ENCODE measurements around the gene CCDC8.

DNA sequence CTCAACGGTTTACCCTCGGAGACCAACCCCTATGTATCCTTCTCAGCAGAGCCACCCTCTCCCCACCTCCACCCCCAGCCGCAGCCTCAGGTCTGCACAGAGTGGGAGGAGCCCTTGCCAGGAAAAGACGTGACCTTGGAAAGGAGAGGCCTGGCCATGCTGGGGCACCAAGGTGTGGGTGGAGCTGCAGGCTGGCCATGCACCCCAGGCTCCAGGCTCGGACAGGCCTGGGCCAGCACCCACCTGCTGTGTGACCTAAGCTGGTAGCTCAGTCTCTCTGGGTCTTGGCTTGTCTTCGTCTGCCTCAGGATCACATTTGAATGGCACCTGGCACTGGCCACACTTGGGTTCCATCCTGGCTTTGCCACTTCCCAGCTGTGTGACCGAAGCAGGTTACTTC is 29.5 kb downstream of the CCDC8 start:
- TF ChIP-seq POLR2A (IDR thresholded peaks at IDR 0.05; ENCODE audit: low read depth, low read length) (no peak), RCOR1 (IDR thresholded peaks at IDR 0.05; ENCODE audit: insufficient replicate concordance, low read length) (no peak)
- TF ChIP-seq, protein P1, sequence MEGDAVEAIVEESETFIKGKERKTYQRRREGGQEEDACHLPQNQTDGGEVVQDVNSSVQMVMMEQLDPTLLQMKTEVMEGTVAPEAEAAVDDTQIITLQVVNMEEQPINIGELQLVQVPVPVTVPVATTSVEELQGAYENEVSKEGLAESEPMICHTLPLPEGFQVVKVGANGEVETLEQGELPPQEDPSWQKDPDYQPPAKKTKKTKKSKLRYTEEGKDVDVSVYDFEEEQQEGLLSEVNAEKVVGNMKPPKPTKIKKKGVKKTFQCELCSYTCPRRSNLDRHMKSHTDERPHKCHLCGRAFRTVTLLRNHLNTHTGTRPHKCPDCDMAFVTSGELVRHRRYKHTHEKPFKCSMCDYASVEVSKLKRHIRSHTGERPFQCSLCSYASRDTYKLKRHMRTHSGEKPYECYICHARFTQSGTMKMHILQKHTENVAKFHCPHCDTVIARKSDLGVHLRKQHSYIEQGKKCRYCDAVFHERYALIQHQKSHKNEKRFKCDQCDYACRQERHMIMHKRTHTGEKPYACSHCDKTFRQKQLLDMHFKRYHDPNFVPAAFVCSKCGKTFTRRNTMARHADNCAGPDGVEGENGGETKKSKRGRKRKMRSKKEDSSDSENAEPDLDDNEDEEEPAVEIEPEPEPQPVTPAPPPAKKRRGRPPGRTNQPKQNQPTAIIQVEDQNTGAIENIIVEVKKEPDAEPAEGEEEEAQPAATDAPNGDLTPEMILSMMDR (conservative IDR thresholded peaks at IDR 0.05; ENCODE audit: low read depth, low read length), result no peak

Measured in IMR-90 (cell line).